Hematopoietic multipotent progenitor cell treated with erythropoietin and hydrocortisone succinate and interleukin-3 and kit ligand, for 15 days (in vitro differentiated cells): Measurements from ENCODE around the gene LRRC27.

Source experiments
- DNase-seq: peaks from one replicate; pipeline ENCODE4 v3.0.0-alpha.2; 2015; ENCODE audit warnings: low spot score

The LRRC27 gene

GRCh38 chr10:132357286-132358058 lies 25.5 kb downstream of the LRRC27 start:
- no peak for DNase-seq

GRCh38 chr10:132359305-132360040 lies 27.5 kb downstream of the LRRC27 start:
- no peak for DNase-seq

DNA sequence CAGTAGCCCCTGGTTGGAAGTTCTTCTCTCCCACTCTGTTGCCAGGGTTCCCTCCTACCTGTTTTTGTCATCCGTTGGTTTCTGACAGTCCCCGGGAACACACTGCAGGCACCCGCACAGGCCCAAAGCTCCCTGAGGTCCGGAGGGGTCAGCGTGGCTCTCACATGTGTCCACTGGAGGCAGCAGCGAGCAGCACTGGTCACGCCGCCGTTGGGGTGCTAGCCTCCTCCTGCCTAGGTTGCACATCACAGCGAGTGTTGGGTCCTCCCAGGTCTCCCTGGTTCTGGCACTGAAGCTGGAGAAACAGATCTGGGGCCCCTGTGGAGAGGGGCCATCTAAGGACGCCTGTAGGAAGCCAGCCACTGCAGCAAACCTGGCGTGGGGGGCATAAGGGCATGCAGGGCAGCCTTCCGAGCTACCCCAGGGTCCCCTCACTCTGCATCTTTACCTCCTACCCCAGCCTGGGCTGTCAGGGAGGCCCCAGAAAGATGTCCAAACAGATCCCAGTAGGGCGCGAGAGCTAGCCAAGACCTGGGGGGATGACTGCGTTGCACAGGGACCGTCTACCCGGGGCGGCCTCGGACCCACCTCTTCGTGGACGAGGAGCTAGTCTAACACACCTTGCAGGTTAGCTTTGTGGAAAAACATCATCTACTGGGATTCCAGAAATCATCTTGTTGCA lies 28.9 kb downstream of the LRRC27 start:
- DNase-seq: no peak

GRCh38 chr10:132361581-132362101 lies 29.6 kb downstream of the LRRC27 start:
- no peak for DNase-seq

GRCh38 chr10:132362151-132362611 lies 30.2 kb downstream of the LRRC27 start:
- DNase-seq: no peak

GRCh38 chr10:132363376-132363775 lies 31.4 kb downstream of the LRRC27 start:
- DNase-seq: no peak

- DNase-seq: peak; percentile 8
These were observed 32.1 kb downstream of the LRRC27 start for GRCh38 chr10:132363921-132364593.

- no peak for DNase-seq
These were observed 32.6 kb downstream of the LRRC27 start for GRCh38 chr10:132364594-132364970.

DNA sequence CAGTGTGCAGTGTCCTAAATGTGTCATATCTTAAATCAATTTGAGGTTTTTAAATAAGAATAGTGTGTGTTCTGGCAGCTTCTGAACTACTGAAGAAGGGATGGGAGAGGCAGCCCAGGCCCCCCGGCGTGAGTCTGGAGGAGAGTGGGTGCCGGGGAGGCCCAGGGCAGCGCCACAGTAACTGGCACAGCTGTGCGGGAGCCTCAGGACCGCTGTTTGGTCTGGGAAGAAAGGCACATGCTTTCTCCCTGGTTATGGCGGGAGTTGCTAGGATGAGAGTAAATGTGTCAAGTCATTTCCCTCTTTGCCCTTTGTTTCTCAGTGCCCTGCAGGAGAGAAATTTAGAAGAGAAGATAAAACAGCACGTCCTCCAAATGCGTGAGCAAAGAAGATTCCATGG lies 33.1 kb downstream of the LRRC27 start:
- DNase-seq: no peak

GRCh38 chr10:132366006-132366405 lies 34.0 kb downstream of the LRRC27 start:
- no peak for DNase-seq

GRCh38 chr10:132366499-132366898 lies 34.5 kb downstream of the LRRC27 start:
- DNase-seq: no peak

DNA sequence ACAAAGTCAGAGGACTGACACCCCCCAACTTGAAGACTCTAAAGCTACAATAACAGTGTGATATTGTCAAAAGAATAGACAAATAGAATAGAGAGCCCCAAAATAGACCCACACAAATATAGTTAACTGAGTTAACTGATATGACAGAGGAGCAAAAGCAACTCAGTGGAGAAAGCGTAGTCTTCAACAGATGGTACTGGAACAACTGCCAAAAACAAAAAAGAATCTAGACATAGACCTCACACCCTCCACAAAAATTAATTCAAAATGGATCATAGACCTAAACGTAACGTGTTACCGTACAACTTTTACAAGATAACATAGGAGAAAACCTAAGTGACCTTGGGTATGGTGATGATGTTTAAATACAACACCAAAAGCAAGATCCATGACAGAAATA lies 36.4 kb downstream of the LRRC27 start:
- no peak for DNase-seq

DNA sequence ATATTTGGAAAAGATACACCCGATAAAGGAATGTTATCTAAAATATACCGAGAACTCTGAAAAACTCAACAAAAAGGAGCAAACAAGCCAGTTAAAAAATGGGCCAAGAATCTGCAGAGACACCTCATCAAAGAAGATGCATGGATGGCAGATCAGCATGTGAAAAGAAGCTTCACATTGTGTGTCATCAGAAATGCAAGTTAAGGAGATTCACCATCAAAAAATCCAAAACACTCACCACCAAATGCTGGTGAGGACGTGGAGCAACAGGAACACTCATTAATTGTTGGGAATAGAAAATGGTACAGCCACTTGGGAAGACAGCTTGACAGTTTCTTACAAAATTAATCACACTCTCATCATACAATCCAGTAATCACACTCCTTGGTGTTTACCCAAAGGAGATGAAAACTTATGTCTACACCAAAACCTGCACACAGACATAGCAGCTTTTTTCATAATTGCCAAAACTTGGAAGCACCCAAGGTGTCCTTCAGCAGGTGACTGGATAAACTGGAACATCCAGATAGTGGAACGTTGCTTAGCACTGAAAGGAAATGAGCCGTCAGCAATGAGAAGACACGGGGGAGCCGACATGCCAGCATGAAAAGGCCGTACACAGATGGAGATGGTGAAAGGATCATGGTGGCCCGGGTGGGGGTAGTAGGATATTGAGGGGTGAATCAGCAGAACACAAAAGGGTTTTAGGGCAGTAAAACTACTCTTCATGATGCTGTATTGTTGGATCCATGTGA lies 37.1 kb downstream of the LRRC27 start:
- no peak for DNase-seq

GRCh38 chr10:132369636-132370185 lies 37.7 kb downstream of the LRRC27 start:
- no peak for DNase-seq

- no peak for DNase-seq
These were observed 38.7 kb downstream of the LRRC27 start for GRCh38 chr10:132370426-132371340.

- DNase-seq: no peak
These were observed 39.7 kb downstream of the LRRC27 start for GRCh38 chr10:132371641-132372081.

GRCh38 chr10:132372516-132373095 lies 40.6 kb downstream of the LRRC27 start:
- no peak for DNase-seq

- no peak for DNase-seq
These were observed 41.4 kb downstream of the LRRC27 start for GRCh38 chr10:132373241-132373955.

GRCh38 chr10:132374176-132374575 lies 42.2 kb downstream of the LRRC27 start:
- no peak for DNase-seq
